ENCODE results near the gene CACNA1C. TPM values are rescaled to one million over a fixed set of nuclear protein-coding genes. Genes with fewer than 3 reads are reported as not detected.
"Not testable (repeated sequence)": the region's sequence is repeated elsewhere in the genome, so short reads cannot be mapped to it uniquely, and the experiment has no call there.

CACNA1C gene
- total RNA-seq, 5 donors from 2014 or later (not counting 1 experiment from before 2014, with no cell fraction given): 0.10 to 0.26 (median 0.16) TPM

DNA sequence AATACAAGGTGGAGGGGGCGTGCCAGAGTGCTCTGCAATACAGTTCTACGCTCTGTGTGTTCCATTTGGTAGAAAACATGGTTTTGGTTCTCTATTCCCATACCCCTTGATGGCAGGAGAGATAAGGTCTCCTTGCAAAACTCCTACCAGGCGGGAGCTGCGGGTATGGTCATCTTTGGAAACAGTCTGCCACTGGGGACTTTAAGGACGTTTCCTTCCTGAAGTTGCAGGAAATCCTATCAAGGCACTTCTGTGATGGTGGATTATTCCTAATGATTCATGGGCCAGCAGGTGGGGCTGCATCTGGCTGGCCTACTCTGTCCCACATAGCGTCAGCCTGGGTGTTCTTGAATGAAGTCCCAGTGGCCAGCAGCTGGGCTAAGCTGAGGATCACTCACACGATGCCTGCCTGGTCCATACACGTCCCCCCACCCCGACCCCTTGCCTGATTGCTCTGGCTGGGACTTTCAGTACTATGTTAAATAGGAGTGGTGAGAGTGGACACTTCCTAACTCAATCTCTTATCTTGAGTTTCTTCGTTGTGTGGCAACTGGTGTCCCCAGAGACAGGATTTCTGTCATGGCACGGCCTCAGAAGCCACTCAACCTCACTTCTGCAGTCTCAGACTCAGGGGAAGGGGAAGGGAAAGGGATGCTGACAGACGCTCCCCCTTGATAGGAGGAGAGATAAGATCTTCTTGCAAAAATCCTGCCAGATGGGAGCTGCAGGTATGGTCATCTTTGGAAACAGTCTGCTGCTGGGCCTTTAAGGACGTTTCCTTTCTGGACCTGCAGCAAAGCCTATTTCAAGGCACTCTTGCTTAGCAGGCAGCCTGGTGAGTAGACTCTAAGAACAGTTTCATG, 680.9 kb downstream of the CACNA1C start:
- CTCF ChIA-PET: no interaction called here
- DNase-seq (no peak), ATAC-seq (replicated peaks in 1 of 4) (no peak)
- POLR2A ChIA-PET: no interaction called here
- Mint-ChIP-seq H3K4me3 (no peak overlapping the region), H3K9me3 (no peaks in the 10 kb centered on the region), H3K27ac (no peak overlapping the region), H3K4me1 (peaks cover 9 to 14% (median 9%) of the 10 kb centered on the region in 3 donors), H3K36me3 (no peaks in the 10 kb centered on the region), H3K27me3 (peaks cover 22 to 26% of the 10 kb centered on the region in 2 donors)
- H3K9me3 ChIP-seq: no peaks in the 10 kb centered on the region
- peaks cover 2 to 11% of the 10 kb centered on the region in 2 experiments for H3K4me1 ChIP-seq (ENCODE audit: control insufficient read depth in 1 of 2, extremely low read depth in 1 of 2, insufficient read depth in 2 of 2, low read length in 2 of 2)
- peaks cover 0 to 27% of the 10 kb centered on the region in 2 experiments for H3K27me3 ChIP-seq (replicated peaks in 1 of 2; ENCODE audit: control insufficient read depth in 2 of 2, extremely low read depth in 1 of 2, insufficient read depth in 2 of 2, low read length in 1 of 2)
- 26% methylated on average over 3 of the region's 13 CpGs for WGBS (ENCODE audit: insufficient coverage)
- no peak overlapping the region for H3K4me3 ChIP-seq (ENCODE audit: control insufficient read depth in 1 of 2, extremely low read depth in 1 of 2, low read length in 1 of 2)
- no peak overlapping the region for H3K27ac ChIP-seq (ENCODE audit: low read length)
- no peaks in the 10 kb centered on the region for H3K36me3 ChIP-seq (ENCODE audit: control insufficient read depth in 2 of 2, extremely low read depth in 1 of 2, insufficient read depth in 1 of 2, low read length in 1 of 2)

- H3K4me3 ChIP-seq (ENCODE audit: control insufficient read depth in 1 of 2, extremely low read depth in 1 of 2, low read length in 1 of 2): no peak overlapping the region
- H3K36me3 Mint-ChIP-seq: no peaks in the 10 kb centered on the region
- H3K4me3 Mint-ChIP-seq: no peak overlapping the region
- H3K9me3 Mint-ChIP-seq: no peaks in the 10 kb centered on the region
- DNase-seq (no peak), ATAC-seq (replicated peaks in 1 of 4) (no peak)
- peaks cover 2 to 11% of the 10 kb centered on the region in 2 experiments for H3K4me1 ChIP-seq (ENCODE audit: control insufficient read depth in 1 of 2, extremely low read depth in 1 of 2, insufficient read depth in 2 of 2, low read length in 2 of 2)
- H3K36me3 ChIP-seq (ENCODE audit: control insufficient read depth in 2 of 2, extremely low read depth in 1 of 2, insufficient read depth in 1 of 2, low read length in 1 of 2): no peaks in the 10 kb centered on the region
- H3K27ac Mint-ChIP-seq: no peak overlapping the region
- H3K4me1 Mint-ChIP-seq: peaks cover 9 to 20% (median 9%) of the 10 kb centered on the region in 3 donors
- H3K27ac ChIP-seq (ENCODE audit: low read length): no peak overlapping the region
- H3K27me3 Mint-ChIP-seq: peaks cover 23 to 25% of the 10 kb centered on the region in 2 donors
- no CpG with 5 or more reads among the region's 1 CpG for WGBS (ENCODE audit: insufficient coverage)
- H3K27me3 ChIP-seq (replicated peaks in 1 of 2; ENCODE audit: control insufficient read depth in 2 of 2, extremely low read depth in 1 of 2, insufficient read depth in 2 of 2, low read length in 1 of 2): peaks cover 0 to 27% of the 10 kb centered on the region in 2 experiments
- ChIA-PET CTCF (interaction anchor here in 1 of 2 donors (0.6 kb wide), 1 partner anchor 78 kb away, joined by 3 read pairs; no protein-coding TSS in a partner anchor), POLR2A (no interaction called here)
- no peaks in the 10 kb centered on the region for H3K9me3 ChIP-seq
These were observed 682.6 kb downstream of the CACNA1C start for GRCh38 chr12:2735432-2735831.

GRCh38 chr12:2737656-2738241, 685.0 kb downstream of the CACNA1C start:
- no peak for DNase-seq
- Histone ChIP-seq H3K27me3 (replicated peaks in 1 of 2; ENCODE audit: control insufficient read depth in 2 of 2, extremely low read depth in 1 of 2, insufficient read depth in 2 of 2, low read length in 1 of 2) (peaks cover 0 to 20% of the 10 kb centered on the region in 2 experiments), H3K9me3 (no peaks in the 10 kb centered on the region), H3K4me1 (ENCODE audit: control insufficient read depth in 1 of 2, extremely low read depth in 1 of 2, insufficient read depth in 2 of 2, low read length in 2 of 2) (peaks cover 0 to under 1% of the 10 kb centered on the region in 2 experiments), H3K36me3 (ENCODE audit: control insufficient read depth in 2 of 2, extremely low read depth in 1 of 2, insufficient read depth in 1 of 2, low read length in 1 of 2) (no peaks in the 10 kb centered on the region), H3K4me3 (ENCODE audit: control insufficient read depth in 1 of 2, extremely low read depth in 1 of 2, low read length in 1 of 2) (no peak overlapping the region), H3K27ac (ENCODE audit: low read length) (no peak overlapping the region)
- peaks cover 15 to 16% of the 10 kb centered on the region in 2 donors for H3K27me3 Mint-ChIP-seq
- H3K4me3 Mint-ChIP-seq: no peak overlapping the region
- H3K36me3 Mint-ChIP-seq: no peaks in the 10 kb centered on the region
- 82% methylated on average over 8 of the region's 11 CpGs for whole genome bisulfite sequencing (ENCODE audit: insufficient coverage)
- no peak overlapping the region for H3K27ac Mint-ChIP-seq
- peaks cover 2 to 12% (median 3%) of the 10 kb centered on the region in 3 donors for H3K4me1 Mint-ChIP-seq
- POLR2A ChIA-PET: interaction anchor here in 1 of 2 donors (0.5 kb wide), 1 partner anchor 1579 kb away, joined by 4 read pairs; no protein-coding TSS in a partner anchor
- ATAC-seq (replicated peaks in 1 of 4): no peak
- no peaks in the 10 kb centered on the region for H3K9me3 Mint-ChIP-seq
- CTCF ChIA-PET: interaction anchor here (0.6 kb wide), 2 partner anchors 154 to 696 kb away, joined by 3 to 12 read pairs; no protein-coding TSS in a partner anchor

- DNase-seq (no peak), ATAC-seq (replicated peaks in 1 of 4) (no peak)
- Mint-ChIP-seq H3K27ac (no peak overlapping the region), H3K4me3 (no peak overlapping the region), H3K27me3 (peaks cover 9 to 14% of the 10 kb centered on the region in 2 donors), H3K4me1 (peaks cover 0 to 6% (median 0%) of the 10 kb centered on the region in 3 donors), H3K36me3 (no peaks in the 10 kb centered on the region), H3K9me3 (no peaks in the 10 kb centered on the region)
- Histone ChIP-seq H3K27me3 (replicated peaks in 1 of 2; ENCODE audit: control insufficient read depth in 2 of 2, extremely low read depth in 1 of 2, insufficient read depth in 2 of 2, low read length in 1 of 2) (peaks cover 0 to 13% of the 10 kb centered on the region in 2 experiments), H3K4me3 (ENCODE audit: control insufficient read depth in 1 of 2, extremely low read depth in 1 of 2, low read length in 1 of 2) (no peak overlapping the region), H3K36me3 (ENCODE audit: control insufficient read depth in 2 of 2, extremely low read depth in 1 of 2, insufficient read depth in 1 of 2, low read length in 1 of 2) (no peaks in the 10 kb centered on the region), H3K4me1 (ENCODE audit: control insufficient read depth in 1 of 2, extremely low read depth in 1 of 2, insufficient read depth in 2 of 2, low read length in 2 of 2) (no peaks in the 10 kb centered on the region), H3K27ac (ENCODE audit: low read length) (no peak overlapping the region), H3K9me3 (no peaks in the 10 kb centered on the region)
- CTCF ChIA-PET: interaction anchor here in 1 of 2 donors (0.7 kb wide), 1 partner anchor 244 kb away, joined by 3 read pairs; no protein-coding TSS in a partner anchor
- 83% methylated on average over 11 of the region's 11 CpGs for WGBS (ENCODE audit: insufficient coverage)
- POLR2A ChIA-PET: no interaction called here
These were observed 686.3 kb downstream of the CACNA1C start for GRCh38 chr12:2739069-2739468.

GRCh38 chr12:2739832-2740641, 687.2 kb downstream of the CACNA1C start:
- Mint-ChIP-seq H3K27ac (no peak overlapping the region), H3K4me3 (no peak overlapping the region), H3K4me1 (peaks cover 0 to 6% (median 0%) of the 10 kb centered on the region in 3 donors), H3K27me3 (peaks cover 4 to 16% of the 10 kb centered on the region in 2 donors), H3K9me3 (no peaks in the 10 kb centered on the region), H3K36me3 (no peaks in the 10 kb centered on the region)
- Histone ChIP-seq H3K27me3 (replicated peaks in 1 of 2; ENCODE audit: control insufficient read depth in 2 of 2, extremely low read depth in 1 of 2, insufficient read depth in 2 of 2, low read length in 1 of 2) (peaks cover 0 to 10% of the 10 kb centered on the region in 2 experiments), H3K4me1 (ENCODE audit: control insufficient read depth in 1 of 2, extremely low read depth in 1 of 2, insufficient read depth in 2 of 2, low read length in 2 of 2) (no peaks in the 10 kb centered on the region), H3K27ac (ENCODE audit: low read length) (no peak overlapping the region), H3K9me3 (no peaks in the 10 kb centered on the region), H3K36me3 (ENCODE audit: control insufficient read depth in 2 of 2, extremely low read depth in 1 of 2, insufficient read depth in 1 of 2, low read length in 1 of 2) (no peaks in the 10 kb centered on the region), H3K4me3 (ENCODE audit: control insufficient read depth in 1 of 2, extremely low read depth in 1 of 2, low read length in 1 of 2) (no peak overlapping the region)
- ATAC-seq (replicated peaks in 1 of 4) (no peak), DNase-seq (no peak)
- ChIA-PET CTCF (interaction anchor here in 1 of 2 donors (0.7 kb wide), 1 partner anchor 245 kb away, joined by 3 read pairs; no protein-coding TSS in a partner anchor), POLR2A (no interaction called here)
- WGBS (ENCODE audit: insufficient coverage): 46% methylated on average over 3 of the region's 11 CpGs

DNA sequence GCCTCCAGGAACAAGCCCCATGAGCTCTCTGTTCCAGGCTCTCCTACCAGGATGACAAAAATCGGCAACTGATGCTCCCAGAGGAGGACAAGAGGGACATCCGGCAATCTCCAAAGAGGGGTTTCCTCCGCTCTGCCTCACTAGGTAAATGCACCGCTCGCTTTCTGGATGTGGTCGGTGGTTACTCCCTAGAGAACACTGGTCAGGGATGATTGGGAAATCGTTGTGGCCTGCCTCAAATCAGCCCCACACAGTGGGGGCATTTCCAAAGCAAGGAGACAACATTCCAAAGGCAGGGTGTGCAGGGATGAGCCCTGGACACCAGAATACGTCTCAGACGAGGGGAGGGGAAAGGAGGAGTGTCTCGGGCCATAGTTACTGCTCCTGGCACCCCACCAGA, 689.2 kb downstream of the CACNA1C start:
- H3K27ac Mint-ChIP-seq; H3K27me3 ChIP-seq (replicated peaks in 1 of 2; ENCODE audit: control insufficient read depth in 2 of 2, extremely low read depth in 1 of 2, insufficient read depth in 2 of 2, low read length in 1 of 2); H3K27ac ChIP-seq (ENCODE audit: low read length); H3K4me3 Mint-ChIP-seq; H3K4me1 ChIP-seq (ENCODE audit: control insufficient read depth in 1 of 2, extremely low read depth in 1 of 2, insufficient read depth in 2 of 2, low read length in 2 of 2); H3K36me3 ChIP-seq (ENCODE audit: control insufficient read depth in 2 of 2, extremely low read depth in 1 of 2, insufficient read depth in 1 of 2, low read length in 1 of 2); H3K9me3 ChIP-seq; POLR2A ChIA-PET; H3K36me3 Mint-ChIP-seq; H3K4me1 Mint-ChIP-seq; ATAC-seq (replicated peaks in 1 of 4); H3K4me3 ChIP-seq (ENCODE audit: control insufficient read depth in 1 of 2, extremely low read depth in 1 of 2, low read length in 1 of 2); DNase-seq; H3K9me3 Mint-ChIP-seq: not testable (repeated sequence)
- CTCF ChIA-PET: interaction anchor here in 1 of 2 donors (0.6 kb wide), 1 partner anchor 88 kb away, joined by 3 read pairs; no protein-coding TSS in a partner anchor
- H3K27me3 Mint-ChIP-seq: peaks cover 4 to 18% of the 10 kb centered on the region in 2 donors
- 80% methylated on average over 1 of the region's 10 CpGs for WGBS (ENCODE audit: insufficient coverage)

Measured in T-cell (primary cell).